GM12865 (cell line): Measurements from ENCODE around the gene EXT2.

Experiments used
- DNase-seq: peaks from one replicate; pipeline ENCODE4 v3.0.0; 2010; ENCODE audit warnings: low read depth
- H3K4me3 ChIP-seq: 2 replicates; pipeline ENCODE4 v1.5.1; 2011; ENCODE audit warnings: mild to moderate bottlenecking, low read depth, low read length, control low read depth
- CTCF ChIP-seq: IDR thresholded peaks from 2 replicates; pipeline ENCODE4 v1.5.1; 2011; ENCODE audit warnings: low read length, control low read depth, low read depth, inconsistent platforms; ENCODE audit not compliant: insufficient read depth; ENCODE audit errors: missing control alignments

Gene EXT2

GRCh38 chr11:44140805-44141204 is 45.3 kb downstream of the EXT2 start:
- no peak for DNase-seq
- TF ChIP-seq CTCF, result no peak

GRCh38 chr11:44143987-44144909 is 48.8 kb downstream of the EXT2 start:
- no peak for DNase-seq
- H3K4me3 ChIP-seq, result no peak overlapping the region
- TF ChIP-seq CTCF, result no peak

More at GRCh38 chr11:44140805-44141204, 45.3 kb downstream of the EXT2 start:
- no peak overlapping the region for H3K4me3 ChIP-seq

- no peak for TF ChIP-seq CTCF
- DNase-seq, result no peak
- H3K4me3 ChIP-seq, result no peak overlapping the region
Observed at GRCh38 chr11:44145011-44145775, 49.7 kb downstream of the EXT2 start.

GRCh38 chr11:44146931-44147330 is 51.5 kb downstream of the EXT2 start:
- H3K4me3 ChIP-seq, result no peak overlapping the region
- no peak for TF ChIP-seq CTCF
- DNase-seq, result no peak

GRCh38 chr11:44147751-44148150 is 52.3 kb downstream of the EXT2 start:
- H3K4me3 ChIP-seq, result no peak overlapping the region
- no peak for DNase-seq
- no peak for TF ChIP-seq CTCF

- TF ChIP-seq CTCF, result no peak
- no peak overlapping the region for H3K4me3 ChIP-seq
- DNase-seq, result no peak
Observed at GRCh38 chr11:44149651-44150050, 54.2 kb downstream of the EXT2 start.
